Fibroblast of lung (primary cell): ENCODE results near the gene TMEFF2. TPM values are rescaled to one million over a fixed set of nuclear protein-coding genes. Genes with fewer than 3 reads are reported as not detected.

Experiments used
- DNase-seq, 2 donors: peaks; one replicate each; pipeline versions ENCODE4 v3.0.0 to v3.0.0-alpha.2; 2010; ENCODE audit warnings: low read depth in 2 of 2
- H2AFZ ChIP-seq: 2 replicates; pipeline ENCODE4 v1.5.1; 2012; ENCODE audit warnings: low read length, control low read depth, inconsistent platforms
- H3K27ac ChIP-seq: 2 replicates; pipeline ENCODE4 v1.5.1; 2011; ENCODE audit warnings: low read length, control low read depth; ENCODE audit not compliant: insufficient read depth
- H3K27me3 ChIP-seq: 2 replicates; pipeline ENCODE4 v1.5.1; 2011; ENCODE audit warnings: mild to moderate bottlenecking, low read length; ENCODE audit not compliant: control insufficient read depth, insufficient read depth
- H3K36me3 ChIP-seq: 2 replicates; pipeline ENCODE4 v1.5.1; 2011; ENCODE audit warnings: low read length; ENCODE audit not compliant: control insufficient read depth, insufficient read depth
- H3K4me1 ChIP-seq: 2 replicates; pipeline ENCODE4 v1.5.1; 2011; ENCODE audit warnings: low read length; ENCODE audit not compliant: control insufficient read depth, insufficient read depth; ENCODE audit errors: extremely low read depth
- H3K4me2 ChIP-seq: 2 replicates; pipeline ENCODE4 v1.5.1; 2011; ENCODE audit warnings: low read length, control low read depth; ENCODE audit not compliant: insufficient read depth; ENCODE audit errors: extremely low read depth
- H3K4me3 ChIP-seq, 4 experiments: fragments of 200-600 bp in 1 of 4; sonication (generic) in 1 of 4; replicated peaks in 1 of 4; 2 replicates each; pipeline ENCODE4 v1.5.1; 2011 to 2016; ENCODE audit warnings: low read length in 4 of 4, low read depth in 3 of 4, mild to moderate bottlenecking in 3 of 4, control low read depth in 2 of 4, inconsistent platforms in 1 of 4, mixed read lengths in 1 of 4; ENCODE audit not compliant: insufficient read depth in 1 of 4; ENCODE audit errors: control extremely low read depth in 1 of 4
- H3K79me2 ChIP-seq: 2 replicates; pipeline ENCODE4 v1.5.1; 2012; ENCODE audit warnings: mild to moderate bottlenecking, low read length, inconsistent platforms; ENCODE audit not compliant: control insufficient read depth, insufficient read depth
- H3K9ac ChIP-seq: 2 replicates; pipeline ENCODE4 v1.5.1; 2011; ENCODE audit warnings: mild to moderate bottlenecking, low read length, control low read depth; ENCODE audit not compliant: insufficient read depth
- H3K9me3 ChIP-seq: 2 replicates; pipeline ENCODE4 v1.5.1; 2012; ENCODE audit warnings: low read depth, low read length; ENCODE audit not compliant: control insufficient read depth, insufficient read depth
- H4K20me1 ChIP-seq: 2 replicates; pipeline ENCODE4 v1.5.1; 2011; ENCODE audit warnings: low read length; ENCODE audit not compliant: control insufficient read depth, insufficient read depth; ENCODE audit errors: extremely low read depth
- CTCF ChIP-seq, 2 donors: IDR thresholded peaks in 1 of 2; conservative IDR thresholded peaks in 1 of 2; 1 replicate in 1 of 2; 2 replicates in 1 of 2; pipeline ENCODE4 v1.5.1; 2011 to 2012; ENCODE audit warnings: low read length in 2 of 2, control low read depth in 1 of 2, inconsistent platforms in 1 of 2, low read depth in 1 of 2, mild to moderate bottlenecking in 1 of 2
- EZH2 ChIP-seq: IDR thresholded peaks from 2 replicates; pipeline ENCODE4 v1.5.1; 2012; ENCODE audit warnings: low read length, control low read depth, mild to moderate bottlenecking; ENCODE audit errors: missing control alignments
- polyA plus RNA-seq, 2 donors: library from polyadenylated mRNA; depleted of rRNA in 1 of 2; stranded (reverse) in 1 of 2; unstranded in 1 of 2; fragments of >200 nt; gene quantifications; 2 replicates each; pipeline ENCODE4 v1.2.1, GENCODE V29; 2011 to 2012; ENCODE audit warnings: missing spikeins in 1 of 2
- total RNA-seq: library from RNA; depleted of rRNA; stranded (reverse); fragments of >200 nt; gene quantifications from 2 replicates; pipeline ENCODE4 v1.2.1, GENCODE V29; 2014

TMEFF2 gene
- total and polyA plus RNA-seq, 2 donors (not counting 1 experiment from before 2014, with no cell fraction given) = 0.33 to 0.87 TPM

- Histone ChIP-seq H3K9ac (no peak overlapping the region), H3K27ac (no peak overlapping the region), H3K36me3 (no peaks in the 10 kb centered on the region), H3K9me3 (no peaks in the 10 kb centered on the region), H3K4me1 (no peaks in the 10 kb centered on the region), H4K20me1 (no peaks in the 10 kb centered on the region), H3K4me3 (no peak overlapping the region), H3K79me2 (no peaks in the 10 kb centered on the region), H3K27me3 (no peaks in the 10 kb centered on the region), H2AFZ (no peak overlapping the region), H3K4me2 (no peak overlapping the region)
- DNase-seq = no peak
- TF ChIP-seq CTCF (conservative IDR thresholded peaks at IDR 0.05 in 1 of 2, IDR thresholded peaks at IDR 0.05 in 1 of 2; ENCODE audit: low read depth in 1 of 2, low read length in 2 of 2) (no peak), EZH2 (no peak)
These were observed 169.1 kb downstream of the TMEFF2 start for GRCh38 chr2:192025637-192026036.

GRCh38 chr2:192023006-192023405 lies 171.7 kb downstream of the TMEFF2 start:
- H3K4me2 ChIP-seq = no peak overlapping the region
- no peak for DNase-seq
- H4K20me1 ChIP-seq = no peaks in the 10 kb centered on the region
- no peaks in the 10 kb centered on the region for H3K79me2 ChIP-seq
- no peak for TF ChIP-seq CTCF (conservative IDR thresholded peaks at IDR 0.05 in 1 of 2, IDR thresholded peaks at IDR 0.05 in 1 of 2; ENCODE audit: low read depth in 1 of 2, low read length in 2 of 2)
- TF ChIP-seq EZH2 = no peak
- H3K9ac ChIP-seq = no peak overlapping the region
- H3K27ac ChIP-seq = no peak overlapping the region
- no peak overlapping the region for H2AFZ ChIP-seq
- no peaks in the 10 kb centered on the region for H3K4me1 ChIP-seq
- no peak overlapping the region for H3K4me3 ChIP-seq
- H3K36me3 ChIP-seq = no peaks in the 10 kb centered on the region
- no peaks in the 10 kb centered on the region for H3K9me3 ChIP-seq
- no peaks in the 10 kb centered on the region for H3K27me3 ChIP-seq

GRCh38 chr2:192017844-192018243 lies 176.9 kb downstream of the TMEFF2 start:
- H2AFZ ChIP-seq = no peak overlapping the region
- no peaks in the 10 kb centered on the region for H3K79me2 ChIP-seq
- H3K9me3 ChIP-seq = no peaks in the 10 kb centered on the region
- no peak for DNase-seq
- H4K20me1 ChIP-seq = no peaks in the 10 kb centered on the region
- no peak overlapping the region for H3K4me3 ChIP-seq
- H3K27ac ChIP-seq = no peak overlapping the region
- H3K27me3 ChIP-seq = no peaks in the 10 kb centered on the region
- no peak overlapping the region for H3K9ac ChIP-seq
- H3K4me2 ChIP-seq = no peak overlapping the region
- no peaks in the 10 kb centered on the region for H3K4me1 ChIP-seq
- no peaks in the 10 kb centered on the region for H3K36me3 ChIP-seq
- TF ChIP-seq CTCF (conservative IDR thresholded peaks at IDR 0.05 in 1 of 2, IDR thresholded peaks at IDR 0.05 in 1 of 2; ENCODE audit: low read depth in 1 of 2, low read length in 2 of 2) (no peak), EZH2 (no peak)
